H1 (cell line): ENCODE data around the gene PRRX1. TPM values are rescaled to one million over a fixed set of nuclear protein-coding genes. Genes with fewer than 3 reads are reported as not detected.

Experiments
- E2F6 ChIP-seq: IDR thresholded peaks from 2 replicates; pipeline ENCODE4 v1.6.1; 2012; ENCODE audit warnings: inconsistent platforms
- EP300 ChIP-seq, 2 experiments: IDR thresholded peaks; 1 replicate in 1 of 2; 2 replicates in 1 of 2; pipeline ENCODE4 v1.6.1; 2011 to 2012; ENCODE audit warnings: low read depth in 2 of 2, low read length in 2 of 2, mild to moderate bottlenecking in 2 of 2, borderline replicate concordance in 1 of 2, inconsistent platforms in 1 of 2, moderate library complexity in 1 of 2
- GTF2F1 ChIP-seq: IDR thresholded peaks from 2 replicates; pipeline ENCODE4 v1.6.1; 2012; ENCODE audit warnings: low read depth, low read length, improper control_type of control experiment, borderline replicate concordance
- NANOG ChIP-seq: IDR thresholded peaks from 2 replicates; pipeline ENCODE4 v1.6.1; 2011; ENCODE audit warnings: low read length, low read depth, mild to moderate bottlenecking, inconsistent platforms; ENCODE audit not compliant: insufficient read depth, poor library complexity, severe bottlenecking
- SP1 ChIP-seq: IDR thresholded peaks from 2 replicates; pipeline ENCODE4 v1.6.1; 2011; ENCODE audit warnings: low read depth, low read length
- TEAD4 ChIP-seq: IDR thresholded peaks from 2 replicates; pipeline ENCODE4 v1.6.1; 2012; ENCODE audit warnings: low read depth, low read length, inconsistent platforms, mixed read lengths
- YY1 ChIP-seq: IDR thresholded peaks from 2 replicates; pipeline ENCODE4 v1.6.1; 2011; ENCODE audit warnings: low read depth, mild to moderate bottlenecking, low read length
- polyA plus RNA-seq, 7 experiments: library from polyadenylated mRNA; depleted of rRNA in 3 of 7; stranded (reverse) in 5 of 7; unstranded in 2 of 7; fragments of >200 nt in 5 of 7; fragments of 200-250 nt in 2 of 7; gene quantifications; 1 replicate in 5 of 7; 2 replicates in 1 of 7; 4 replicates in 1 of 7; pipeline versions ENCODE4 v1.2.1 to v1.2.3, GENCODE V29; 2011 to 2013; ENCODE audit warnings: missing spikeins in 2 of 7, mixed read lengths in 2 of 7
- total RNA-seq: library from RNA; stranded (reverse); fragmentation: NEBNext Ultra II Directional; extraction: Animal tissue kit (Norgen Biotek cat#: 25700); gene quantifications from 2 replicates; pipeline ENCODE4 v1.2.1, GENCODE V29; 2021

The PRRX1 gene
- total and polyA plus RNA-seq, 2 of the 8 experiments (the other 6 are each of a cell fraction or from before 2014, with no cell fraction given), result not detected

GRCh38 chr1:170664093-170664827 is at the start of gene PRRX1 (continued):
- TF ChIP-seq GTF2F1, result no peak
- TF ChIP-seq SP1, result no peak
- no peak for TF ChIP-seq YY1
- no peak for TF ChIP-seq TEAD4
- TF ChIP-seq EP300 (IDR thresholded peaks at IDR 0.05; ENCODE audit: borderline replicate concordance in 1 of 2, low read depth in 2 of 2, low read length in 2 of 2), result no peak
- TF ChIP-seq NANOG, result no peak
- TF ChIP-seq E2F6, result peak; percentile 20; the same call in 1 of the 2 replicates
